AG10803 (cell line): ENCODE measurements around the gene LRP1B.

ENCODE experiments used
- DNase-seq: peaks from one replicate; pipeline ENCODE4 v3.0.0; 2010; ENCODE audit warnings: low read depth
- H3K4me3 ChIP-seq: 2 replicates; pipeline ENCODE4 v1.5.1; 2011; ENCODE audit warnings: mild to moderate bottlenecking, low read length, control low read depth
- TF ChIP-seq, protein P1 (sequence below): conservative IDR thresholded peaks from 2 replicates; pipeline ENCODE4 v1.5.1; 2011; ENCODE audit warnings: mild to moderate bottlenecking, low read length, control low read depth, inconsistent platforms

Gene LRP1B

DNA sequence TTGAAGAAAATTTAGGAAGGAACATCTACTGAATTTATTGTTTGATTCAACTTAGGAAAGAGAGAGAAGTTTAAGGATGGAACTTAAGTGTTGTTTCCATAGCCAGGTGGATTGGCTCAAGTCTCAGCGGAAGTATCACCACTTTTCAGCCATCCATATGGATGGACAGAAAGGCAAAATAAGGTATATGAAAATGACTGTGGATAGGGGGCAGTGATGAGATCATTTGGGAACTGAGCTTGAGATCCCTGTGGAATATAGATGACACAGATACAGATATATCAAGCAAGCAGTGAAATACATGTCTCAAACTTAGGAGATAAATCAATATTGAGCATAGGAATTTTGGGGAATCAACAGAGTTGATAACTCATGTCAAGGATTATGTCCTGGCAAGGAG, 1887.9 kb downstream of the LRP1B start:
- DNase-seq: no peak
- no peak overlapping the region for H3K4me3 ChIP-seq
- TF ChIP-seq, protein P1, sequence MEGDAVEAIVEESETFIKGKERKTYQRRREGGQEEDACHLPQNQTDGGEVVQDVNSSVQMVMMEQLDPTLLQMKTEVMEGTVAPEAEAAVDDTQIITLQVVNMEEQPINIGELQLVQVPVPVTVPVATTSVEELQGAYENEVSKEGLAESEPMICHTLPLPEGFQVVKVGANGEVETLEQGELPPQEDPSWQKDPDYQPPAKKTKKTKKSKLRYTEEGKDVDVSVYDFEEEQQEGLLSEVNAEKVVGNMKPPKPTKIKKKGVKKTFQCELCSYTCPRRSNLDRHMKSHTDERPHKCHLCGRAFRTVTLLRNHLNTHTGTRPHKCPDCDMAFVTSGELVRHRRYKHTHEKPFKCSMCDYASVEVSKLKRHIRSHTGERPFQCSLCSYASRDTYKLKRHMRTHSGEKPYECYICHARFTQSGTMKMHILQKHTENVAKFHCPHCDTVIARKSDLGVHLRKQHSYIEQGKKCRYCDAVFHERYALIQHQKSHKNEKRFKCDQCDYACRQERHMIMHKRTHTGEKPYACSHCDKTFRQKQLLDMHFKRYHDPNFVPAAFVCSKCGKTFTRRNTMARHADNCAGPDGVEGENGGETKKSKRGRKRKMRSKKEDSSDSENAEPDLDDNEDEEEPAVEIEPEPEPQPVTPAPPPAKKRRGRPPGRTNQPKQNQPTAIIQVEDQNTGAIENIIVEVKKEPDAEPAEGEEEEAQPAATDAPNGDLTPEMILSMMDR: no peak

DNA sequence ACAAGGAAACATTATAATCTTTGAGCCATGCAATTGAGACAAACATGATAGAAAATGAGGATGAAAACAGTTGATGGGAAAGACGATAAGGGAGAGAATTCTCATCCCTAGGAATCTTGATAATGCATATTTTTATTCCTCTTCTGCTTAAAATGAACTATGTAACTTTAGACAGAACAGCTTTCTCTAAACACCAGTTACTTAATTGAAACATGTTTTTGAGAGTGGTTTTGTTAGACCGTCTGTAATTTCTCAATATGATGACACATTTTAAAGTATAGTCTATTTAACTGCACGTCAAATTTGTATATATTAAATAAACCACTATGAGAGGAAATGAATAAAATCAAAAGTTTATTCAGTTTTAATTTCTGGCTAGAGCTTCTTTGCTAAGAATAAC, 1896.7 kb downstream of the LRP1B start:
- no peak for DNase-seq
- TF ChIP-seq, protein P1: no peak
- no peak overlapping the region for H3K4me3 ChIP-seq

DNA sequence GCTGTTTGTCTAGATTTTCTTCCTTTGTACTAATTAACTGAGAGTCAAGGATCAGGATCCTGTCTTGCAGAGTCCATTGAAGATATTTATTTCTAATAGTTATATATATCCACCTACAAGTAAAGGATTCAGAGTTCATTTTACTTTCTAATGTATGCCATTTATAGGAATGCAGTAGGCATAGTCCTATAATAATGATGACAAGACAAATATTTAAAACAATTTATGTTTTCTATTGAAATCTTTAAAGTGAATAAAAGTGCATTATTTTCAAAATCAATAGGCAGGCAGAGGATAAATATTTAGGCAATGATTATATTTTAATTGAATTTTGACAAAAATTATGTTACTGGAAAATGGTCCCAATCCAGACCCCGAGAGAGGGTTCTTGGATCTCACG, 1919.9 kb downstream of the LRP1B start:
- H3K4me3 ChIP-seq: no peak overlapping the region
- TF ChIP-seq, protein P1: no peak
- no peak for DNase-seq

DNA sequence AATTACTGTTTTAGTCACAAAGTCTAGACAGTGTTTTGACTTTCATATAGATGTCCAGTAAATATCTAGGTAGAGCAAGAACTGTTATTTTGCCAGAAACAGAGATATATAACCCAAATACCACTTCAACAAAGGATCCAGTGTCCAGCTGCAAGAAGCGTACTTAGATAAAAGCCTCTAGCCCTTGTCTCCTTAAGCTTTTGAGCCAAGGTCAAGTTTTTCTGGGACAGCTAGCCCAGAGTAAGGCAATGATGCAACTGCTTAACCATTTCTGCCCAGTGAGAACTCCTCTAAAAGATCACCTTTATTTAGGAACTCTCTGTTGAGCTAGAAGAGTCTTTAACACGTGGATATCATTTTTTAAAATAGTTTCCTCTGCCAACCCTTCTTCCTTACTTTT, 1925.7 kb downstream of the LRP1B start:
- TF ChIP-seq, protein P1: no peak
- H3K4me3 ChIP-seq: no peak overlapping the region
- DNase-seq: no peak

DNA sequence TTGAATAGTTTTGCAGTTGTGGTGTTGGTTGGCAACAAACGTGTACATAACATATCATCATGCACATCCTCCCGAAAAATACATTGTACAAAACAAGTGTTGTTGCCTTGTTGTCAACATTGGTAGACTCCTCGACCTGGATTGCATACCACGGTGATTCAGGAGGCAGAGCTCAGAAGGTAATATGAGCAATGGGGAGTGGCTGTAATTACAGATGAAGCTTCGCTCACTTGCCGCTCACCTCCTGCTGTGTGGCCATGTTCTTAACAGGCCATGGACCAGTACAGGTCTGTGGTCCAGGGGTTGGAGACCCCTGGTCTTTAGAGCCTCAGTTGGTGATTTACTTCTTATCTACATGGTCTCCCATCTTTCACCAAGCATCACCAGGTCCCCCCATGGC, 1927.5 kb downstream of the LRP1B start:
- TF ChIP-seq, protein P1: no peak
- no peak overlapping the region for H3K4me3 ChIP-seq
- no peak for DNase-seq

DNA sequence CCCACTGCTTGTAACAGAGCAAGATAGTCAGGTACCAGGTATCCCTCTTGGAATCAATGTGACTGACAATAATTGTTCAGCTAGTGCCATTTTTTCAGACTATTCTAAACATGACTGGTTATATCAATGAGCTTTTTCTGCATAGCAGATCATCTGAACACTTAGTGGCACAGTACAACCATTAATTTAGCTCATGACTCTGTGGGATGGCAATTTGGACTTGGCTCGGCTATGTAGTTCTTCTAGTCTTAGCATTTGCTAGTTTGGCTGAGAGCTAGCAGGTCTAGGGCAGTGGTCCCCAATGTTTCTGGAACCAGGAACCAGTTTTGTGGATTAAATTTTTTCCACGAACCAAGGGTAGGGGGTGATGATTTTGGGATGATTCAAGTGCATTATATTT, 1929.2 kb downstream of the LRP1B start:
- TF ChIP-seq, protein P1: no peak
- DNase-seq: no peak
- H3K4me3 ChIP-seq: no peak overlapping the region

DNA sequence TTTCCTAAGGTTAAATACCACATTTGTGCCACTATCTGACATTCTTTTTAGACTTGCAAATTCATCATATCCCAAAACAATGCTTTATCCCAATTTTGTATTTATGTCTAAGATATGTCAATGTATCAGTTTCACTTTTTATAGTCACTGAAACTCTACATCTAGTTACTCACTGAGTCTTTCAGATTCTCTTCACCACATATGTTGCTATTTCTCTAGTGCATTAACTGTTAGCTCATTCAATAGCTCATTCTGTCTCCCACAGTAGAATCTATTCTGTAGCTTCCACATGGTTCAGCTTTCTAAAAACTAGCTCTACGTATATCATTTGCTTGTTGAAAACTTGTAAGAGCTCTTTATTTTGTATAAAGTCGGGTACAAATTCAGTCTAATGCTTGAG, 1930.1 kb downstream of the LRP1B start:
- DNase-seq: no peak
- H3K4me3 ChIP-seq: no peak overlapping the region
- TF ChIP-seq, protein P1: no peak
